Left renal pelvis (tissue), 4 donors: ENCODE data around the gene RAB8A. TPM values are rescaled to one million over a fixed set of nuclear protein-coding genes. Genes with fewer than 3 reads are reported as not detected.
A peak's percentile ranks its signal among the peaks of the same experiment; 100 is the strongest.

Experiments
- DNase-seq, 4 donors: peaks; one replicate each; pipeline ENCODE4 v3.0.0-alpha.2; 2013; ENCODE audit warnings: low read depth in 4 of 4, low spot score in 3 of 4
- polyA plus RNA-seq, 4 donors: library from polyadenylated mRNA; unstranded; fragments of 120-200 nt; gene quantifications; one replicate each; pipeline ENCODE4 v1.2.1, GENCODE V29; 2013; ENCODE audit not compliant: insufficient read length in 4 of 4

RAB8A gene
- 10 to 100 TPM; 65.8 to 97.4 (median 83.9) TPM for polyA plus RNA-seq

- peak; percentile 97 to 98 (median 97) for DNase-seq
These were observed at the start of gene RAB8A for GRCh38 chr19:16111160-16111908. Gene RAB8A, plus strand, starts transcription at chr19:16111889. Its CDS starts 13 bp downstream, at chr19:16111902.

GRCh38 chr19:16061943-16062342 lies 49.7 kb upstream of the RAB8A start:
- no peak for DNase-seq

GRCh38 chr19:16062789-16063188 lies 48.9 kb upstream of the RAB8A start:
- DNase-seq: no peak

- DNase-seq: no peak
These were observed 47.3 kb upstream of the RAB8A start for GRCh38 chr19:16064209-16064889.

- DNase-seq: no peak
These were observed 45.0 kb upstream of the RAB8A start for GRCh38 chr19:16066611-16067104.

GRCh38 chr19:16067205-16067938 lies 44.3 kb upstream of the RAB8A start:
- DNase-seq: no peak

- no peak for DNase-seq
These were observed 42.9 kb upstream of the RAB8A start for GRCh38 chr19:16068696-16069259.

GRCh38 chr19:16069813-16070365 lies 41.8 kb upstream of the RAB8A start:
- DNase-seq: no peak

- DNase-seq: no peak
These were observed 41.2 kb upstream of the RAB8A start for GRCh38 chr19:16070366-16070990.

- DNase-seq: no peak
These were observed 40.5 kb upstream of the RAB8A start for GRCh38 chr19:16071072-16071691.

GRCh38 chr19:16073481-16073880 lies 38.2 kb upstream of the RAB8A start:
- no peak for DNase-seq

GRCh38 chr19:16073988-16074387 lies 37.7 kb upstream of the RAB8A start:
- DNase-seq: no peak

- DNase-seq: no peak
These were observed 37.0 kb upstream of the RAB8A start for GRCh38 chr19:16074488-16075365.

- DNase-seq: no peak
These were observed 36.1 kb upstream of the RAB8A start for GRCh38 chr19:16075430-16076153.

GRCh38 chr19:16076154-16076957 lies 35.3 kb upstream of the RAB8A start, which contains the start of gene TPM4:
Gene TPM4, plus strand, starts transcription at chr19:16076495. Its CDS starts 71 bp downstream, at chr19:16076566.
- peak; percentile 82 to 87 (median 84) for DNase-seq

- no peak for DNase-seq
These were observed 34.6 kb upstream of the RAB8A start for GRCh38 chr19:16076958-16077611.
